HEK293 (cell line): ENCODE measurements around the gene HOXA11.

Experiments used
- CTCF ChIP-seq: fragments of 450-650 bp; formaldehyde crosslinking; IDR thresholded peaks from 2 replicates; pipeline ENCODE4 v1.5.1; 2016; ENCODE audit warnings: missing biosample characterization, missing genetic modification characterization
- IKZF3 ChIP-seq: fragments of 450-650 bp; IDR thresholded peaks from 2 replicates; pipeline ENCODE4 v1.5.0; 2018; ENCODE audit warnings: missing biosample characterization, mild to moderate bottlenecking, missing genetic modification characterization, moderate library complexity
- KLF16 ChIP-seq: fragments of 450-650 bp; formaldehyde crosslinking; IDR thresholded peaks from 2 replicates; pipeline ENCODE4 v1.5.1; 2017; ENCODE audit warnings: missing biosample characterization, missing genetic modification characterization
- RBAK ChIP-seq: fragments of 450-650 bp; formaldehyde crosslinking; IDR thresholded peaks from 2 replicates; pipeline ENCODE4 v1.5.1; 2016; ENCODE audit warnings: missing biosample characterization, missing genetic modification characterization
- ZBTB10 ChIP-seq: fragments of 450-650 bp; formaldehyde crosslinking; IDR thresholded peaks from 2 replicates; pipeline ENCODE4 v1.5.1; 2016; ENCODE audit warnings: missing biosample characterization, missing genetic modification characterization
- ZFP37 ChIP-seq: fragments of 450-650 bp; formaldehyde crosslinking; IDR thresholded peaks from 2 replicates; pipeline ENCODE4 v1.5.1; 2016; ENCODE audit warnings: missing biosample characterization, missing genetic modification characterization
- ZNF292 ChIP-seq: fragments of 450-650 bp; formaldehyde crosslinking; IDR thresholded peaks from 2 replicates; pipeline ENCODE4 v1.5.1; 2016; ENCODE audit warnings: low read depth, missing biosample characterization, missing genetic modification characterization, borderline replicate concordance
- ZNF423 ChIP-seq: fragments of 450-650 bp; formaldehyde crosslinking; IDR thresholded peaks from 2 replicates; pipeline ENCODE4 v1.5.1; 2016; ENCODE audit warnings: missing biosample characterization, missing genetic modification characterization

GRCh38 chr7:27162561-27163287 lies 22.3 kb downstream of the HOXA11 start:
- TF ChIP-seq ZFP37 (tag by site-specific recombination) (no peak), CTCF (tag by site-specific recombination) (no peak), ZNF423 (tag by site-specific recombination) (no peak), RBAK (no peak), IKZF3 (tag by site-specific recombination) (no peak), ZBTB10 (no peak), ZNF292 (tag by site-specific recombination) (no peak), KLF16 (tag by site-specific recombination) (no peak)
